AG09309 (cell line): ENCODE results near the gene NAPSA.

Source experiments
- DNase-seq: peaks from one replicate; pipeline ENCODE4 v3.0.0-alpha.2; 2010; ENCODE audit warnings: low read depth
- H3K4me3 ChIP-seq: 2 replicates; pipeline ENCODE4 v1.5.1; 2011; ENCODE audit warnings: mild to moderate bottlenecking, low read depth, low read length, moderate library complexity; ENCODE audit not compliant: control insufficient read depth
- CTCF ChIP-seq: IDR thresholded peaks from 2 replicates; pipeline ENCODE4 v1.5.1; 2011; ENCODE audit warnings: mild to moderate bottlenecking, low read depth, low read length, inconsistent platforms; ENCODE audit not compliant: insufficient read depth, control insufficient read depth; ENCODE audit errors: missing control alignments

The NAPSA gene

GRCh38 chr19:50325310-50326100, 39.9 kb downstream of the NAPSA start:
- DNase-seq = no peak
- H3K4me3 ChIP-seq = no peak overlapping the region
- TF ChIP-seq CTCF = no peak

- no peak for TF ChIP-seq CTCF
- DNase-seq = no peak
Observed at GRCh38 chr19:50324331-50324730, 41.1 kb downstream of the NAPSA start.

GRCh38 chr19:50323782-50324133, 41.7 kb downstream of the NAPSA start:
- TF ChIP-seq CTCF = no peak
- no peak overlapping the region for H3K4me3 ChIP-seq
- DNase-seq = no peak

More at GRCh38 chr19:50324331-50324730, 41.1 kb downstream of the NAPSA start:
- no peak overlapping the region for H3K4me3 ChIP-seq

- no peak for TF ChIP-seq CTCF
- DNase-seq = no peak
Observed at GRCh38 chr19:50322931-50323781, 42.3 kb downstream of the NAPSA start.

GRCh38 chr19:50322234-50322633, 43.2 kb downstream of the NAPSA start:
- H3K4me3 ChIP-seq = no peak overlapping the region
- TF ChIP-seq CTCF = no peak
- no peak for DNase-seq

More at GRCh38 chr19:50322931-50323781, 42.3 kb downstream of the NAPSA start:
- no peak overlapping the region for H3K4me3 ChIP-seq

- no peak for DNase-seq
- TF ChIP-seq CTCF = no peak
- H3K4me3 ChIP-seq = no peak overlapping the region
Observed at GRCh38 chr19:50321831-50322230, 43.6 kb downstream of the NAPSA start.
